NCI-H526 treated with DMSO at 0.1 percent for 48 hours (cell line): ENCODE data around the gene TPO.

Experiments
- DNase-seq: peaks from one replicate; lab custom pipeline; 2025; lab: John Stamatoyannopoulos, UW

TPO gene

DNA sequence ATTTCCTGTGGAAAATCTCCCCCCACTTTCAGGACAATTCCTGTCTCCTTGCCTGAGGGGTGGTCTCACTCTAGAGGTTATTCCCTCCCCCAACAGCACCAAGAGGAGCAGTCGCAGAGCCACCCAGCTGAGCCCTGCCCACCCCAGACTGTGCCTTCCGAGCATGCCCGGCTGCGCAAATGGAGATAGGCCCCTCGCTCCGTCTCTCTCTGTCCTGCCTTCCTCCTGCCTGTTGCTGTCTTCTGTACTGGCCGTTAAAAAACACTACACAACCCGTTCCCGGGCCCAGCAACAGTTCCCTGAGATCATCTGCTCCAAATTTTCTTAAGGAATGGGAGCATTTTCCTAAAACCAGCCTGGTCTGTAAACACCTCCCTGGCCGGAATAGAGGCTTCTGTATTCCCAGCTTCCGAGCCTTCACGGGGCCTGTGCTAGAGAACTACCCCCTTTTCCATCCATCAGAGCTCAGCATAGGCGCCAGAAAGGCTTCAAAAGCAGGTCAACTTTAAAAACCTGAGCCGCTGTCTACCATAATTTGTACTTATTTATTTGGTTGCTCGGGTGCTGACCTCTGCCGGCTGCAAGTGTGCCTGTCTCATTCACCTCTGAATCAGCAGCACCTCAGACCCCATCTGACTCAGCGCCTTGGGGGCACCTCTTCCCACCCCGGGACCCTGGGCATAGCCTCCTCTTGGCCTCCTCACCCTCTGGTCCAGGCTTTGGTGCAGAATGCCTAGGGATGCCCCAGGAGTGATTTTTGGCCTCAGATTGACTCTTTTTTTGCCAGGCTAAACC is 171.6 kb downstream of the TPO start:
- DNase-seq = no peak

DNA sequence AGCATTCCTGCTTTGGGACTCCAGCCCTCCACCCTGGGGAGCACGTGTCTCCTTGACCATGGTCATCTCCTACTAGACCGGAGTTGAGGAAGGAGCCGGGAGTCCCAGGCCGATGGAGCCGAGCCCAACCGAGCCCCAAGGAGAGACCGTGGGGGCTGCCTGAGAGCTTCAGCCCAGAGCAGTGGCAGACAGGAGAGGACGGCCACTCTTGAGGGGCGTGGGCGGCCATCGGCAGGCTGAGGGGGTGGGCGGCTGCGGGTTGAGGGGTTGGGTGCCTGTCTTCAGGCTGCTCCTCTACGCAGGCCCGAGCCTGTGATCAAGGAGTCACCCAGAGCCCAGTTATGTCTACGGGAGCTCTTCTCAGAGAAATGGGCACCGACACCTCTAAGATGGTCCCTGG is 172.4 kb downstream of the TPO start:
- DNase-seq = no peak

DNA sequence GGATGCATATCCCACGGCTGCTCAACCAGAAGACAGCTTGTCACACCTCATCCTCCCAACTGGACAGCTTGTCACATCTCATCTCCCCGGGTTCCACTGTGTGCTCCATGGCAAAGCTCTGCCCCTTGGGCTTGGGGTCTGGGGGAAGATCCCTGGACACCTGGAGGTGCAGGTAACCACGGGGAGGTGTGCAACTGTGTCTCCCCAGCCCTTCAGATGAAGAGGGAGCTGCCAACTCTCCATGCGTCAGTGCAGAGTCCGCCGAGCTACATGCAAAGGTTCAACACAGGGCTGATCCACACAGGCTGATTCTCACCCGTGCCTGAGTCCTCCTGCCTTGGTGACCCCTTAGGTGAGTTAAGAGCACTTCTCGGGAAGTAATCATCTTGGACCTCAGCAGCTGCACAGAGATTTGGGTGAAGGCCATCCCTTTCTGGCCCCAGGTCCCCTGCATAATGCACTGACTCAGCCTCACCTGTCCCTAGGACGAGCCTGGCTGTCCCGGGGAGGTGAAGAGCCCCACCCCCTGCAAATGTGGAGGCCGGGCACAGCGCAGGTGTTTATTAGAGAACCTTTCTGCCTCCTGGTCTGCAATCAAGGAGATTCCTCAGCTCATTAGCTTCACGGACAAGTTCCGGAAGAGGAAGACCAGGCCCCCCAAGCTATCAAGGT is 173.1 kb downstream of the TPO start:
- no peak for DNase-seq

GRCh38 chr2:1586923-1587840 is 173.9 kb downstream of the TPO start:
- DNase-seq = no peak

GRCh38 chr2:1588051-1588977 is 175.1 kb downstream of the TPO start:
- no peak for DNase-seq

GRCh38 chr2:1588978-1589621 is 175.8 kb downstream of the TPO start:
- no peak for DNase-seq

GRCh38 chr2:1590596-1591460 is 177.6 kb downstream of the TPO start:
- no peak for DNase-seq

- DNase-seq = no peak
These were observed 178.2 kb downstream of the TPO start for GRCh38 chr2:1591461-1591770.
